Endothelial cell of umbilical vein (primary cell): ENCODE data around the gene CD300LG. TPM values are rescaled to one million over a fixed set of nuclear protein-coding genes. Genes with fewer than 3 reads are reported as not detected.

Experiments used
- BruUV-seq: library from RNA; stranded (reverse); fragments of 400-500 nt; replicated peaks from 2 replicates; lab custom pipeline; 2021; lab: Mats Ljungman, UMichigan
- CTCF ChIA-PET: fragments of 300-600, 350-600 bp; sonication (Branson Sonifier 250); formaldehyde crosslinking; loops from one replicate; lab custom pipeline; 2021; ENCODE audit warnings: antibody characterized with exemption, inconsistent platforms; lab: Charles Lee
- POLR2A ChIA-PET: fragments of 300-600, 350-600 bp; sonication (Branson Sonifier 250); formaldehyde crosslinking; loops from one replicate; lab custom pipeline; 2021; ENCODE audit warnings: antibody characterized with exemption, inconsistent platforms; lab: Charles Lee
- DNase-seq: peaks from one replicate; pipeline ENCODE4 v3.0.0-alpha.2; 2011; ENCODE audit warnings: low read depth, low spot score
- FAIRE-seq: peaks from 2 replicates; lab custom pipeline; 2011; peaks lifted over from hg19 to GRCh38; lab: Jason Lieb, UNC
- H2AFZ ChIP-seq: 2 replicates; pipeline ENCODE4 v1.6.0; 2012; ENCODE audit warnings: low read depth, low read length, control low read depth, inconsistent platforms
- H3K27ac ChIP-seq: 2 replicates; pipeline ENCODE4 v1.5.1; 2011; ENCODE audit warnings: low read depth, mild to moderate bottlenecking, control low read depth, low read length, moderate library complexity; ENCODE audit not compliant: insufficient read depth
- H3K27me3 ChIP-seq, 2 experiments: 2 replicates each; pipeline versions ENCODE4 v1.6.0 to v1.6.1; 2011; ENCODE audit warnings: low read length in 2 of 2, mixed read lengths in 1 of 2; ENCODE audit not compliant: control insufficient read depth in 2 of 2, insufficient read depth in 2 of 2
- H3K36me3 ChIP-seq, 2 experiments: 2 replicates in 1 of 2; 3 replicates in 1 of 2; pipeline ENCODE4 v1.5.1; 2011; ENCODE audit warnings: low read length in 2 of 2, mild to moderate bottlenecking in 1 of 2, moderate library complexity in 1 of 2; ENCODE audit not compliant: control insufficient read depth in 2 of 2, insufficient read depth in 2 of 2; ENCODE audit errors: extremely low read depth in 1 of 2
- H3K4me1 ChIP-seq: 3 replicates; pipeline ENCODE4 v1.5.1; 2011; ENCODE audit warnings: mild to moderate bottlenecking, low read length; ENCODE audit not compliant: control insufficient read depth, insufficient read depth; ENCODE audit errors: extremely low read depth
- H3K4me2 ChIP-seq: 2 replicates; pipeline ENCODE4 v1.6.1; 2011; ENCODE audit warnings: low read length, control low read depth, mixed read lengths; ENCODE audit not compliant: insufficient read depth
- H3K4me3 ChIP-seq, 3 experiments: fragments of 200-600 bp in 1 of 3; sonication (generic), shearing (Covaris generic) in 1 of 3; replicated peaks in 1 of 3; 2 replicates each; pipeline ENCODE4 v1.5.1; 2011 to 2016; ENCODE audit warnings: control low read depth in 3 of 3, low read length in 3 of 3, mild to moderate bottlenecking in 2 of 3, inconsistent platforms in 1 of 3, low read depth in 1 of 3, moderate library complexity in 1 of 3; ENCODE audit not compliant: insufficient read depth in 1 of 3
- H3K79me2 ChIP-seq: 2 replicates; pipeline ENCODE4 v1.6.0; 2012; ENCODE audit warnings: low read length, inconsistent platforms; ENCODE audit not compliant: control insufficient read depth, insufficient read depth
- H3K9ac ChIP-seq: replicated peaks from 2 replicates; pipeline ENCODE3; 2011; ENCODE audit warnings: low read length, control low read depth; ENCODE audit not compliant: insufficient read depth; ENCODE audit errors: extremely low read depth
- H3K9me1 ChIP-seq: replicated peaks from 3 replicates; pipeline ENCODE4 v1.6.0; 2011; ENCODE audit warnings: mild to moderate bottlenecking, low read length; ENCODE audit not compliant: control insufficient read depth, insufficient read depth; ENCODE audit errors: extremely low read depth
- H3K9me3 ChIP-seq: replicated peaks from 2 replicates; pipeline ENCODE4 v1.5.1; 2012; ENCODE audit warnings: low read length, inconsistent platforms; ENCODE audit not compliant: control insufficient read depth, insufficient read depth
- H4K20me1 ChIP-seq: replicated peaks from 2 replicates; pipeline ENCODE3; 2011; ENCODE audit warnings: mild to moderate bottlenecking, low read length; ENCODE audit not compliant: control insufficient read depth, insufficient read depth; ENCODE audit errors: extremely low read depth
- EZH2 ChIP-seq: IDR thresholded peaks from 2 replicates; pipeline ENCODE4 v1.6.1; 2012; ENCODE audit warnings: borderline replicate concordance, low read depth, mild to moderate bottlenecking, moderate library complexity, low read length, inconsistent platforms; ENCODE audit not compliant: severe bottlenecking
- FOS ChIP-seq: IDR thresholded peaks from 2 replicates; pipeline ENCODE4 v1.6.1; 2011; ENCODE audit warnings: mild to moderate bottlenecking, low read length, moderate library complexity, borderline replicate concordance; ENCODE audit not compliant: insufficient read depth
- GATA2 ChIP-seq: IDR thresholded peaks from 2 replicates; pipeline ENCODE4 v1.7.0; 2011; ENCODE audit warnings: low read depth, mild to moderate bottlenecking, moderate library complexity, mixed read lengths, low read length; ENCODE audit not compliant: insufficient read length, insufficient read depth
- JUN ChIP-seq: IDR thresholded peaks from 2 replicates; pipeline ENCODE4 v1.6.1; 2011; ENCODE audit warnings: borderline replicate concordance, low read depth; ENCODE audit not compliant: insufficient read length, insufficient read depth
- MYC ChIP-seq: IDR thresholded peaks from one replicate; pipeline ENCODE4 v1.6.1; 2011; ENCODE audit warnings: mild to moderate bottlenecking, low read depth, low read length
- POLR2AphosphoS5 ChIP-seq: IDR thresholded peaks from 2 replicates; pipeline ENCODE4 v1.6.1; 2012; ENCODE audit warnings: low read depth, mild to moderate bottlenecking, control low read depth, low read length, moderate library complexity; ENCODE audit not compliant: insufficient read depth
- dilution Hi-C: fragments of 300-500 bp; cut with MboI; formaldehyde crosslinking; loops from one replicate; pipeline ENCODE4 v1.15.0; 2019; ENCODE audit warnings: low sequenced_read_pairs; ENCODE audit not compliant: extremely low pct_ligation_motif_present
- intact Hi-C: fragments of 100-400 bp; cut with micrococcal nuclease; formaldehyde crosslinking; loops from one replicate; pipeline ENCODE4 v1.10.0; 2022
- polyA plus RNA-seq, 4 experiments: library from polyadenylated mRNA; depleted of rRNA in 3 of 4; stranded (reverse) in 3 of 4; unstranded in 1 of 4; fragments of >200 nt; gene quantifications; 2 replicates each; pipeline versions ENCODE4 v1.2.1 to v1.2.3, GENCODE V29; 2011 to 2012; ENCODE audit warnings: missing spikeins in 1 of 4
- total RNA-seq: library from RNA; stranded (reverse); gene quantifications from 2 replicates; pipeline ENCODE4 v1.2.3, GENCODE V29; 2021
- TF ChIP-seq, protein P1 (sequence below): IDR thresholded peaks from 2 replicates; pipeline ENCODE4 v1.6.1; 2011; ENCODE audit not compliant: insufficient read depth, insufficient read length
- TF ChIP-seq, protein P2 (sequence below), 2 donors: IDR thresholded peaks; 1 replicate in 1 of 2; 2 replicates in 1 of 2; pipeline ENCODE4 v1.5.1; 2011; ENCODE audit warnings: low read length in 2 of 2, mild to moderate bottlenecking in 2 of 2, moderate library complexity in 2 of 2, control low read depth in 1 of 2, inconsistent platforms in 1 of 2, low read depth in 1 of 2; ENCODE audit not compliant: insufficient read depth in 1 of 2; ENCODE audit errors: extremely low read depth in 1 of 2

CD300LG gene
- total and polyA plus RNA-seq, 2 donors (not counting 3 experiments of a cell fraction or from before 2014, with no cell fraction given) = not detected

DNA sequence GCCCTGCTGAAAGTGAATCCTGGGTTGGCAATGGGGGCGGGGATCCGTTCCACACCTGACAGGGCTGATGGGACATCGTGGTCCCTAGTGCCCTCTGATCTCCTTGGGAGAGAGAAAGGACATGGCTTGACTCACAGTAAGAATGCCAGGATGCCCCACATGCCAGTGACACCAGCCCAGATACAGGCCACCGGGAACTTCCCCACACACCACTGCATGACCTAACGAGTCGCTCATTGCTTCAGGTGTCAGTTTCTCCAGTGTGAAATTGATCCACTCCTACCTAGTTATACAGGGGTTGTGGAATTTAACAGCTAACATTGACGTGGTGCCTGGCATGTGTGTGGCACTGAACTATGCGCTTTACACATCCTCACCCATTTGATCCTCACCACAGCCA lies 7.5 kb downstream of the CD300LG start:
- TF ChIP-seq FOS = no peak
- TF ChIP-seq, protein P1, sequence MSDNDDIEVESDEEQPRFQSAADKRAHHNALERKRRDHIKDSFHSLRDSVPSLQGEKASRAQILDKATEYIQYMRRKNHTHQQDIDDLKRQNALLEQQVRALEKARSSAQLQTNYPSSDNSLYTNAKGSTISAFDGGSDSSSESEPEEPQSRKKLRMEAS = no peak
- TF ChIP-seq, protein P2, sequence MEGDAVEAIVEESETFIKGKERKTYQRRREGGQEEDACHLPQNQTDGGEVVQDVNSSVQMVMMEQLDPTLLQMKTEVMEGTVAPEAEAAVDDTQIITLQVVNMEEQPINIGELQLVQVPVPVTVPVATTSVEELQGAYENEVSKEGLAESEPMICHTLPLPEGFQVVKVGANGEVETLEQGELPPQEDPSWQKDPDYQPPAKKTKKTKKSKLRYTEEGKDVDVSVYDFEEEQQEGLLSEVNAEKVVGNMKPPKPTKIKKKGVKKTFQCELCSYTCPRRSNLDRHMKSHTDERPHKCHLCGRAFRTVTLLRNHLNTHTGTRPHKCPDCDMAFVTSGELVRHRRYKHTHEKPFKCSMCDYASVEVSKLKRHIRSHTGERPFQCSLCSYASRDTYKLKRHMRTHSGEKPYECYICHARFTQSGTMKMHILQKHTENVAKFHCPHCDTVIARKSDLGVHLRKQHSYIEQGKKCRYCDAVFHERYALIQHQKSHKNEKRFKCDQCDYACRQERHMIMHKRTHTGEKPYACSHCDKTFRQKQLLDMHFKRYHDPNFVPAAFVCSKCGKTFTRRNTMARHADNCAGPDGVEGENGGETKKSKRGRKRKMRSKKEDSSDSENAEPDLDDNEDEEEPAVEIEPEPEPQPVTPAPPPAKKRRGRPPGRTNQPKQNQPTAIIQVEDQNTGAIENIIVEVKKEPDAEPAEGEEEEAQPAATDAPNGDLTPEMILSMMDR (IDR thresholded peaks at IDR 0.05; ENCODE audit: extremely low read depth in 1 of 2, insufficient read depth in 1 of 2, low read depth in 1 of 2, low read length in 2 of 2) = no peak
- TF ChIP-seq GATA2 = no peak
- TF ChIP-seq MYC = no peak
- TF ChIP-seq JUN = no peak
- TF ChIP-seq EZH2 = no peak
- TF ChIP-seq POLR2AphosphoS5 = no peak
- no peak overlapping the region for H3K4me3 ChIP-seq
- H4K20me1 ChIP-seq = no peaks in the 10 kb centered on the region
- no peak overlapping the region for H2AFZ ChIP-seq
- H3K9me3 ChIP-seq = no peaks in the 10 kb centered on the region
- no peak overlapping the region for H3K9ac ChIP-seq
- DNase-seq (no peak), FAIRE-seq (no peak)
- no TSS peak for BruUV-seq
- H3K36me3 ChIP-seq = no peaks in the 10 kb centered on the region
- H3K27ac ChIP-seq = no peak overlapping the region
- peaks cover 12 to 17% of the 10 kb centered on the region in 2 experiments for H3K27me3 ChIP-seq
- no peaks in the 10 kb centered on the region for H3K79me2 ChIP-seq
- ChIA-PET CTCF (interaction anchor here (0.5 to 3.9 kb wide), 3 partner anchors 8 to 140 kb away, joined by 3 to 39 read pairs (median 9); partner anchors contain the start of gene CD300LG), POLR2A (no interaction called here)
- intact Hi-C loops (no loop called here), dilution Hi-C loops (no loop called here)
- H3K4me1 ChIP-seq = no peaks in the 10 kb centered on the region
- H3K9me1 ChIP-seq = no peaks in the 10 kb centered on the region
- no peak overlapping the region for H3K4me2 ChIP-seq
